ENCODE measurements around the gene ISCA2.

DNA sequence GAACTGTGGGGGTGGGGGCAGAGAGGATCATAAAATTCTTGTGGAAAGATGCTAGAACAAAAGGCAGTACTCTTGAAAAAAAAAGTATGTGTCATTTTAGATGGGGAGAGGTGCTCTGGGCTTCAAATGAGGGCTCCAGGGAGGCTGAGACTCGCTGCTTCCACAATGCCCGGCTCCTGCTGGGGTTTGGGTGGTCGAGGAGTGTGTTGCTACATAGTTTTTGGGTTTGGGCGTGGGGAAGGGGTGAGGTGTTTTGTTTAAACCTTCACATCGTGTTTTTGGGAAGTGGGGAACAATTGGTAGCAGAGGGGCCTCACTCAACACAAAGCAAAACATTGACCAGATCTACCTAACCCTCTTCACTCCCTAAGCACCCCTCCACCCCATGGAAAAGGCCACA lies 8.1 kb downstream of the ISCA2 start:
- TF ChIP-seq, protein P1, sequence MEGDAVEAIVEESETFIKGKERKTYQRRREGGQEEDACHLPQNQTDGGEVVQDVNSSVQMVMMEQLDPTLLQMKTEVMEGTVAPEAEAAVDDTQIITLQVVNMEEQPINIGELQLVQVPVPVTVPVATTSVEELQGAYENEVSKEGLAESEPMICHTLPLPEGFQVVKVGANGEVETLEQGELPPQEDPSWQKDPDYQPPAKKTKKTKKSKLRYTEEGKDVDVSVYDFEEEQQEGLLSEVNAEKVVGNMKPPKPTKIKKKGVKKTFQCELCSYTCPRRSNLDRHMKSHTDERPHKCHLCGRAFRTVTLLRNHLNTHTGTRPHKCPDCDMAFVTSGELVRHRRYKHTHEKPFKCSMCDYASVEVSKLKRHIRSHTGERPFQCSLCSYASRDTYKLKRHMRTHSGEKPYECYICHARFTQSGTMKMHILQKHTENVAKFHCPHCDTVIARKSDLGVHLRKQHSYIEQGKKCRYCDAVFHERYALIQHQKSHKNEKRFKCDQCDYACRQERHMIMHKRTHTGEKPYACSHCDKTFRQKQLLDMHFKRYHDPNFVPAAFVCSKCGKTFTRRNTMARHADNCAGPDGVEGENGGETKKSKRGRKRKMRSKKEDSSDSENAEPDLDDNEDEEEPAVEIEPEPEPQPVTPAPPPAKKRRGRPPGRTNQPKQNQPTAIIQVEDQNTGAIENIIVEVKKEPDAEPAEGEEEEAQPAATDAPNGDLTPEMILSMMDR (IDR thresholded peaks at IDR 0.05; ENCODE audit: insufficient read depth, low read length, poor library complexity, severe bottlenecking), result no peak
- TF ChIP-seq EZH2phosphoT487 (conservative IDR thresholded peaks at IDR 0.05; ENCODE audit: low read length), result no peak
